Measurements from ENCODE around the gene CDYL. TPM values are rescaled to one million over a fixed set of nuclear protein-coding genes. Genes with fewer than 3 reads are reported as not detected.

CDYL gene
- total and polyA plus RNA-seq, 10 donors: 6.8 to 48.4 (median 35.3) TPM

GRCh38 chr6:4774715-4775493, 1.3 kb upstream of the CDYL start:
- Histone ChIP-seq H3K27me3 (replicated peaks in 1 of 7) (no peaks in the 10 kb centered on the region), H3K36me3 (no peaks in the 10 kb centered on the region), H3K4me3 (peak overlapping the region; percentile 46 to 94 (median 70)), H3K27ac (peak overlapping the region in 7 of 8 donors; percentile 65 to 94 (median 89)), H3K9me3 (peaks cover 0 to 6% (median 2%) of the 10 kb centered on the region in 8 donors), H3K4me1 (peaks cover 3 to 42% (median 33%) of the 10 kb centered on the region in 6 donors)
- intact Hi-C loops (cut with DNase I; ENCODE audit: low total_unique reads): loop anchor here (10.0 kb wide), 1 partner anchor 230 kb away; the partner anchor contains the start of gene RPP40
- no peak for DNase-seq
- WGBS, 5 donors: 2 to 5% (median 4%) methylated on average over 31 to 47 of the region's 47 CpGs
- TF ChIP-seq POLR2AphosphoS5 (IDR thresholded peaks at IDR 0.05) (peak in 1 of 3 donors; percentile 20), CTCF (IDR thresholded peaks at IDR 0.05 in 8 of 11, conservative IDR thresholded peaks at IDR 0.05 in 3 of 11) (no peak)

GRCh38 chr6:4775494-4776130, 592 bp upstream of the CDYL start:
- peak overlapping the region; percentile 48 to 94 (median 88) for H3K27ac ChIP-seq
- intact Hi-C loops (cut with DNase I; ENCODE audit: low total_unique reads): loop anchor here (10.0 kb wide), 1 partner anchor 229 kb away; the partner anchor contains the start of gene RPP40
- H3K9me3 ChIP-seq: peaks cover 0 to 6% (median 2%) of the 10 kb centered on the region in 8 donors
- H3K36me3 ChIP-seq: no peaks in the 10 kb centered on the region
- H3K27me3 ChIP-seq (replicated peaks in 1 of 7): no peaks in the 10 kb centered on the region
- DNase-seq: peak; percentile 94
- H3K4me1 ChIP-seq: peaks cover 3 to 48% (median 34%) of the 10 kb centered on the region in 6 donors
- TF ChIP-seq CTCF (IDR thresholded peaks at IDR 0.05 in 8 of 11, conservative IDR thresholded peaks at IDR 0.05 in 3 of 11): peak in 6 of 11 experiments; percentile 8 to 56 (median 36)
- TF ChIP-seq POLR2AphosphoS5 (IDR thresholded peaks at IDR 0.05): peak in 2 of 3 donors; percentile 43 to 53
- no peak for TF ChIP-seq POLR2A (IDR thresholded peaks at IDR 0.05)
- H3K4me3 ChIP-seq: peak overlapping the region; percentile 56 to 94 (median 70)
- WGBS, 5 donors: 0 to 2% (median 1%) methylated on average over 10 to 88 of the region's 88 CpGs

GRCh38 chr6:4776493-4777393, 539 bp downstream of the CDYL start:
- no peak for DNase-seq
- Histone ChIP-seq H3K4me1 (peaks cover 12 to 59% (median 44%) of the 10 kb centered on the region in 6 donors), H3K36me3 (no peaks in the 10 kb centered on the region), H3K27me3 (replicated peaks in 1 of 7) (no peaks in the 10 kb centered on the region), H3K4me3 (peak overlapping the region; percentile 49 to 94 (median 66)), H3K9me3 (peaks cover 0 to 6% (median 2%) of the 10 kb centered on the region in 8 donors), H3K27ac (peak overlapping the region in 7 of 8 donors; percentile 70 to 94 (median 87))
- intact Hi-C loops (cut with DNase I; ENCODE audit: low total_unique reads): loop anchor here (10.0 kb wide), 1 partner anchor 228 kb away; the partner anchor contains the start of gene RPP40
- 0 to 1% (median 1%) methylated on average over 10 to 107 of the region's 107 CpGs for WGBS, 5 donors
- TF ChIP-seq CTCF (IDR thresholded peaks at IDR 0.05 in 8 of 11, conservative IDR thresholded peaks at IDR 0.05 in 3 of 11): no peak
- TF ChIP-seq POLR2A (IDR thresholded peaks at IDR 0.05): no peak
- no peak for TF ChIP-seq POLR2AphosphoS5 (IDR thresholded peaks at IDR 0.05)
